H1 (cell line): ENCODE results near the gene POU2F1. TPM values are rescaled to one million over a fixed set of nuclear protein-coding genes. Genes with fewer than 3 reads are reported as not detected.

Experiments
- CTCF ChIA-PET: fragments of 300-600 bp; sonication (Branson Sonifier 250); formaldehyde crosslinking; loops from one replicate; lab custom pipeline; 2021; ENCODE audit not compliant: partially characterized antibody; lab: Charles Lee
- POLR2A ChIA-PET: fragments of 300-600 bp; sonication (Branson Sonifier 250); formaldehyde crosslinking; loops from one replicate; lab custom pipeline; 2021; ENCODE audit warnings: inconsistent platforms; ENCODE audit not compliant: partially characterized antibody; lab: Charles Lee
- DNase-seq, 2 experiments: peaks; one replicate each; pipeline versions ENCODE4 v3.0.0 to v3.0.0-alpha.2; 2010 to 2022; ENCODE audit warnings: low spot score in 2 of 2, low read depth in 1 of 2, mixed read lengths in 1 of 2
- FAIRE-seq: peaks from 2 replicates; lab custom pipeline; 2011; peaks lifted over from hg19 to GRCh38; lab: Jason Lieb, UNC
- H2AFZ ChIP-seq: 2 replicates; pipeline ENCODE4 v1.8.1; 2012; ENCODE audit warnings: low read length, inconsistent platforms
- H2AK5ac ChIP-seq: 2 replicates; pipeline ENCODE4 v1.6.1; 2013; ENCODE audit warnings: low read depth, low read length
- H2BK120ac ChIP-seq: replicated peaks from 2 replicates; pipeline ENCODE3; 2013; ENCODE audit warnings: low read depth, low read length, inconsistent platforms
- H2BK12ac ChIP-seq: 2 replicates; pipeline ENCODE4 v1.6.1; 2013; ENCODE audit warnings: low read depth, low read length
- H2BK15ac ChIP-seq: 2 replicates; pipeline ENCODE4 v1.6.1; 2013; ENCODE audit warnings: low read length
- H2BK20ac ChIP-seq: 2 replicates; pipeline ENCODE4 v1.6.1; 2013; ENCODE audit warnings: low read length
- H2BK5ac ChIP-seq: 2 replicates; pipeline ENCODE4 v1.6.1; 2013; ENCODE audit warnings: low read depth, low read length
- H3K14ac ChIP-seq: 2 replicates; pipeline ENCODE4 v1.6.1; 2013; ENCODE audit warnings: inconsistent platforms; ENCODE audit not compliant: insufficient read length
- H3K18ac ChIP-seq: 2 replicates; pipeline ENCODE4 v1.6.1; 2013; ENCODE audit warnings: low read length; ENCODE audit errors: extremely low read depth
- H3K23ac ChIP-seq: 2 replicates; pipeline ENCODE4 v1.6.1; 2013; ENCODE audit warnings: inconsistent platforms; ENCODE audit not compliant: insufficient read length
- H3K23me2 ChIP-seq: 2 replicates; pipeline ENCODE4 v1.6.1; 2013; ENCODE audit warnings: low read depth, low read length
- H3K27ac ChIP-seq: 2 replicates; pipeline ENCODE4 v1.6.1; 2011; ENCODE audit warnings: low read depth, low read length, inconsistent platforms
- H3K27me3 ChIP-seq, 4 experiments: replicated peaks in 1 of 4; 1 replicate in 1 of 4; 2 replicates in 3 of 4; pipeline versions ENCODE4 v1.6.1 to v1.8.1; 2011 to 2013; ENCODE audit warnings: low read length in 3 of 4, mild to moderate bottlenecking in 3 of 4, inconsistent platforms in 2 of 4, mixed read lengths in 2 of 4, moderate library complexity in 1 of 4; ENCODE audit not compliant: control insufficient read depth in 3 of 4, insufficient read depth in 3 of 4; ENCODE audit errors: extremely low read depth in 1 of 4
- H3K36me3 ChIP-seq, 4 experiments: 2 replicates each; pipeline versions ENCODE4 v1.6.1 to v1.8.1; 2011 to 2013; ENCODE audit warnings: mild to moderate bottlenecking in 4 of 4, low read length in 3 of 4, moderate library complexity in 2 of 4, control low read depth in 1 of 4, inconsistent platforms in 1 of 4; ENCODE audit not compliant: insufficient read depth in 4 of 4, control insufficient read depth in 2 of 4
- H3K4ac ChIP-seq: replicated peaks from 2 replicates; pipeline ENCODE3; 2013; ENCODE audit warnings: low read length, low read depth, mixed read lengths, inconsistent platforms; ENCODE audit not compliant: insufficient read length
- H3K4me1 ChIP-seq, 4 experiments: replicated peaks in 1 of 4; 1 replicate in 1 of 4; 2 replicates in 3 of 4; pipeline versions ENCODE4 v1.6.1 to v1.8.1; 2011 to 2013; ENCODE audit warnings: low read length in 3 of 4, inconsistent platforms in 2 of 4, mixed read lengths in 1 of 4; ENCODE audit not compliant: insufficient read depth in 4 of 4, control insufficient read depth in 3 of 4
- H3K4me2 ChIP-seq, 2 experiments: 2 replicates each; pipeline versions ENCODE4 v1.6.1 to v1.8.1; 2011 to 2013; ENCODE audit warnings: low read depth in 2 of 2, low read length in 2 of 2, control low read depth in 1 of 2, inconsistent platforms in 1 of 2, mild to moderate bottlenecking in 1 of 2; ENCODE audit not compliant: insufficient read depth in 1 of 2
- H3K4me3 ChIP-seq, 4 experiments: fragments of 200-600, 300-600 bp in 1 of 4; sonication (generic), shearing (Covaris generic), sonication (Bioruptor Twin) in 1 of 4; 2 replicates each; pipeline versions ENCODE4 v1.5.1 to v1.8.1; 2011 to 2016; ENCODE audit warnings: low read length in 4 of 4, low read depth in 3 of 4, control low read depth in 2 of 4, inconsistent platforms in 2 of 4, mild to moderate bottlenecking in 2 of 4, mixed read lengths in 1 of 4, moderate library complexity in 1 of 4; ENCODE audit not compliant: insufficient read depth in 2 of 4; ENCODE audit errors: extremely low read depth in 1 of 4
- H3K56ac ChIP-seq: replicated peaks from 2 replicates; pipeline ENCODE3; 2013; ENCODE audit warnings: low read depth, mild to moderate bottlenecking, mixed read lengths, low read length, inconsistent platforms; ENCODE audit not compliant: insufficient read length
- H3K79me1 ChIP-seq: 2 replicates; pipeline ENCODE4 v1.6.1; 2013; ENCODE audit warnings: low read depth, low read length, control low read depth
- H3K79me2 ChIP-seq, 2 experiments: 2 replicates each; pipeline versions ENCODE4 v1.6.1 to v1.8.1; 2012 to 2013; ENCODE audit warnings: low read length in 2 of 2, mild to moderate bottlenecking in 2 of 2, inconsistent platforms in 1 of 2; ENCODE audit not compliant: insufficient read depth in 2 of 2, control insufficient read depth in 1 of 2
- H3K9ac ChIP-seq, 4 experiments: replicated peaks in 1 of 4; 1 replicate in 1 of 4; 2 replicates in 3 of 4; pipeline versions ENCODE4 v1.6.1 to v1.8.1; 2011 to 2013; ENCODE audit warnings: low read depth in 3 of 4, low read length in 3 of 4, control low read depth in 2 of 4, mild to moderate bottlenecking in 2 of 4, moderate library complexity in 2 of 4, inconsistent platforms in 1 of 4; ENCODE audit errors: extremely low read depth in 1 of 4
- H3K9me3 ChIP-seq, 2 experiments: 2 replicates each; pipeline versions ENCODE4 v1.6.1 to v1.8.1; 2012 to 2013; ENCODE audit warnings: mild to moderate bottlenecking in 2 of 2, moderate library complexity in 2 of 2, control low read depth in 1 of 2, inconsistent platforms in 1 of 2, low read depth in 1 of 2, low read length in 1 of 2, mixed read lengths in 1 of 2; ENCODE audit not compliant: insufficient read depth in 2 of 2
- H4K20me1 ChIP-seq, 2 experiments: replicated peaks in 1 of 2; 2 replicates each; pipeline versions ENCODE3 to v1.8.1; 2011 to 2013; ENCODE audit warnings: inconsistent platforms in 2 of 2, low read length in 2 of 2, mild to moderate bottlenecking in 1 of 2; ENCODE audit not compliant: insufficient read depth in 2 of 2, control insufficient read depth in 1 of 2
- H4K5ac ChIP-seq: 2 replicates; pipeline ENCODE4 v1.6.1; 2013; ENCODE audit warnings: low read length, low read depth, mixed read lengths, inconsistent platforms; ENCODE audit not compliant: insufficient read length
- H4K8ac ChIP-seq: 2 replicates; pipeline ENCODE4 v1.8.0; 2013; ENCODE audit warnings: mild to moderate bottlenecking, moderate library complexity, low read length, inconsistent platforms; ENCODE audit not compliant: insufficient read depth; ENCODE audit errors: extremely low read depth
- H4K91ac ChIP-seq: replicated peaks from 2 replicates; pipeline ENCODE3; 2013; ENCODE audit warnings: low read length, mixed read lengths, inconsistent platforms; ENCODE audit not compliant: insufficient read length
- BACH1 ChIP-seq: IDR thresholded peaks from 2 replicates; pipeline ENCODE4 v1.6.1; 2012; ENCODE audit warnings: low read length, improper control_type of control experiment
- CREB1 ChIP-seq: IDR thresholded peaks from 2 replicates; pipeline ENCODE4 v1.6.1; 2012; ENCODE audit warnings: inconsistent platforms
- E2F6 ChIP-seq: IDR thresholded peaks from 2 replicates; pipeline ENCODE4 v1.6.1; 2012; ENCODE audit warnings: inconsistent platforms
- GTF2F1 ChIP-seq: IDR thresholded peaks from 2 replicates; pipeline ENCODE4 v1.6.1; 2012; ENCODE audit warnings: low read depth, low read length, improper control_type of control experiment, borderline replicate concordance
- KDM1A ChIP-seq: fragments of 200-600, 300-600 bp; sonication (generic); IDR thresholded peaks from 2 replicates; pipeline ENCODE4 v1.7.1; 2016; ENCODE audit warnings: mild to moderate bottlenecking, low read length, borderline replicate concordance
- KDM5A ChIP-seq: fragments of 200-600 bp; IDR thresholded peaks from 2 replicates; pipeline ENCODE4 v1.7.1; 2012; ENCODE audit warnings: mild to moderate bottlenecking, low read length, inconsistent platforms, mixed read lengths
- PHF8 ChIP-seq: fragments of 200-600 bp; sonication (generic); conservative IDR thresholded peaks from 2 replicates; pipeline ENCODE4 v1.7.1; 2012; ENCODE audit warnings: low read depth, mild to moderate bottlenecking, inconsistent platforms, low read length, moderate library complexity
- POLR2AphosphoS5 ChIP-seq: IDR thresholded peaks from 2 replicates; pipeline ENCODE4 v1.6.1; 2011; ENCODE audit warnings: low read depth, low read length
- POU5F1 ChIP-seq: IDR thresholded peaks from 2 replicates; pipeline ENCODE4 v1.6.1; 2011; ENCODE audit warnings: low read depth, mild to moderate bottlenecking, low read length, moderate library complexity
- RBBP5 ChIP-seq: IDR thresholded peaks from 2 replicates; pipeline ENCODE4 v1.7.1; 2012; ENCODE audit warnings: low read depth, mild to moderate bottlenecking, inconsistent platforms, low read length, moderate library complexity, borderline replicate concordance
- SP1 ChIP-seq: IDR thresholded peaks from 2 replicates; pipeline ENCODE4 v1.6.1; 2011; ENCODE audit warnings: low read depth, low read length
- SP2 ChIP-seq: IDR thresholded peaks from 2 replicates; pipeline ENCODE4 v1.6.1; 2012; ENCODE audit warnings: mild to moderate bottlenecking, low read length, inconsistent platforms
- SRF ChIP-seq: IDR thresholded peaks from 2 replicates; pipeline ENCODE4 v1.6.1; 2011; ENCODE audit warnings: mild to moderate bottlenecking, low read depth, low read length, moderate library complexity
- SUZ12 ChIP-seq: fragments of 200-600 bp; sonication (generic); IDR thresholded peaks from 2 replicates; pipeline ENCODE4 v1.6.1; 2012; ENCODE audit warnings: mild to moderate bottlenecking, inconsistent platforms, low read length, moderate library complexity, mixed read lengths
- TCF12 ChIP-seq: IDR thresholded peaks from 2 replicates; pipeline ENCODE4 v1.6.1; 2011; ENCODE audit warnings: low read depth, mild to moderate bottlenecking, low read length
- TEAD4 ChIP-seq: IDR thresholded peaks from 2 replicates; pipeline ENCODE4 v1.6.1; 2012; ENCODE audit warnings: low read depth, low read length, inconsistent platforms, mixed read lengths
- WGBS, 2 experiments: shearing (Covaris generic) in 1 of 2; methylation state at CpG; one replicate each; pipeline versions ENCODE4 v1.1.6 to v1.1.7; 2013 to 2015; ENCODE audit warnings: low lambda C conversion rate in 2 of 2, mixed read lengths in 2 of 2, inconsistent platforms in 1 of 2, low coverage in 1 of 2, missing lambda C conversion rate in 1 of 2; ENCODE audit not compliant: insufficient replicate concordance in 2 of 2, insufficient coverage in 1 of 2, insufficient read length in 1 of 2; ENCODE audit errors: extremely low coverage in 1 of 2, missing lambda C conversion rate in 1 of 2; 5-methylcytosine and 5-hydroxymethylcytosine counted together
- polyA plus RNA-seq, 7 experiments: library from polyadenylated mRNA; depleted of rRNA in 3 of 7; stranded (reverse) in 5 of 7; unstranded in 2 of 7; fragments of >200 nt in 5 of 7; fragments of 200-250 nt in 2 of 7; gene quantifications; 1 replicate in 5 of 7; 2 replicates in 1 of 7; 4 replicates in 1 of 7; pipeline versions ENCODE4 v1.2.1 to v1.2.3, GENCODE V29; 2011 to 2013; ENCODE audit warnings: missing spikeins in 2 of 7, mixed read lengths in 2 of 7
- total RNA-seq: library from RNA; stranded (reverse); fragmentation: NEBNext Ultra II Directional; extraction: Animal tissue kit (Norgen Biotek cat#: 25700); gene quantifications from 2 replicates; pipeline ENCODE4 v1.2.1, GENCODE V29; 2021

Gene POU2F1
- total and polyA plus RNA-seq, 2 of the 8 experiments (the other 6 are each of a cell fraction or from before 2014, with no cell fraction given): 37.0 to 57.2 TPM

- Histone ChIP-seq H2AK5ac (no peak overlapping the region), H3K9me3 (no peaks in the 10 kb centered on the region), H3K27ac (no peak overlapping the region), H3K9ac (no peak overlapping the region), H4K8ac (no peak overlapping the region), H2AFZ (no peak overlapping the region), H4K20me1 (peaks cover 1 to 5% of the 10 kb centered on the region in 2 experiments), H3K18ac (no peak overlapping the region), H3K79me2 (peaks cover 0 to 89% of the 10 kb centered on the region in 2 experiments; a peak in 3 of 4 replicates), H2BK5ac (no peak overlapping the region), H4K5ac (no peak overlapping the region), H3K36me3 (no peaks in the 10 kb centered on the region), H3K79me1 (no peaks in the 10 kb centered on the region; the same call in 1 of the 2 replicates), H4K91ac (no peak overlapping the region), H2BK12ac (no peak overlapping the region), H3K27me3 (no peaks in the 10 kb centered on the region), H3K4ac (no peak overlapping the region), H3K14ac (no peak overlapping the region), H3K4me3 (no peak overlapping the region), H3K56ac (no peak overlapping the region), H3K4me2 (no peak overlapping the region), H3K23ac (no peak overlapping the region), H3K23me2 (no peaks in the 10 kb centered on the region), H2BK15ac (no peak overlapping the region), H2BK120ac (no peak overlapping the region), H3K4me1 (peaks cover 0 to 9% (median 0%) of the 10 kb centered on the region in 4 experiments; a peak in 5 of 7 replicates), H2BK20ac (no peak overlapping the region)
- 72% methylated on average over 1 of the region's 1 CpG; no CpG with 5 or more reads in 1 of the 2 experiments for WGBS, 2 experiments
- DNase-seq (no peak), FAIRE-seq (no peak)
- POLR2A ChIA-PET: no interaction called here
- CTCF ChIA-PET: interaction anchor here (1.6 kb wide), 1 partner anchor 34 kb away, joined by 5 read pairs; no protein-coding TSS in a partner anchor
- TF ChIP-seq TCF12 (no peak), SP2 (no peak), POU5F1 (no peak), SRF (no peak), CREB1 (no peak), BACH1 (no peak), KDM5A (no peak), TEAD4 (no peak), SUZ12 (no peak), E2F6 (no peak), POLR2AphosphoS5 (no peak), RBBP5 (no peak), SP1 (no peak), PHF8 (no peak), KDM1A (no peak), GTF2F1 (no peak)
These were observed 80.7 kb downstream of the POU2F1 start for GRCh38 chr1:167301355-167301754.
